ENCODE data around the gene FBXO15. TPM values are rescaled to one million over a fixed set of nuclear protein-coding genes. Genes with fewer than 3 reads are reported as not detected.
A peak's percentile ranks its signal among the peaks of the same experiment; 100 is the strongest.

Gene FBXO15
- total RNA-seq, 1 donor from 2014 or later: not detected

DNA sequence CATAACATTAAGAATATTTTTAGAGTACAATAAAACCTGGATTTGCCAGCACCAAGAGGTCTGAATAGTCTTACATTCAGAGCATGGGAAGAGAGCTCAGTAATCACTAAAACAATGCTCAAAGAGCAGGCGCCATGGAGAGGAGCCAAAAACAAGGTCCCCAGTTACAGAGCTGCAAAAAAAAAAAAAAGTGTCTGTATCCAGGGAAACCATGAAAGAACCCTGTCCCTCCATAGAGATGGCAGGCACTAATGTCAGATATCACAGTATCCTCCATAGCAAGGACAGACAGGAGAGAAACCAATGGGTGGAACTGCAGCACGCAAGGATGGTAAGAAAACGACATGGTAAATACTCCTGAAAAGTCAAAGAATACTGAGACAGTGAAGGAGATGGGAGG lies 19.5 kb downstream of the FBXO15 start:
- no peak for TF ChIP-seq CTCF (IDR thresholded peaks at IDR 0.05; ENCODE audit: borderline replicate concordance)
- Histone ChIP-seq H3K27ac (replicated peaks) (no peak overlapping the region), H3K4me1 (peaks cover 8% of the 10 kb centered on the region), H3K9me3 (replicated peaks) (no peaks in the 10 kb centered on the region), H3K27me3 (ENCODE audit: low read depth) (no peaks in the 10 kb centered on the region), H3K36me3 (no peaks in the 10 kb centered on the region), H3K4me3 (no peak overlapping the region)
- DNase-seq: no peak
- intact Hi-C loops (cut with micrococcal nuclease): no loop called here

GRCh38 chr18:74126684-74127655 lies 20.7 kb downstream of the FBXO15 start:
- intact Hi-C loops (cut with micrococcal nuclease): no loop called here
- no peaks in the 10 kb centered on the region for H3K36me3 ChIP-seq
- H3K4me1 ChIP-seq: peaks cover 6% of the 10 kb centered on the region
- no peak overlapping the region for H3K4me3 ChIP-seq
- DNase-seq: no peak
- no peak overlapping the region for H3K27ac ChIP-seq (replicated peaks)
- no peaks in the 10 kb centered on the region for H3K9me3 ChIP-seq (replicated peaks)
- TF ChIP-seq CTCF (IDR thresholded peaks at IDR 0.05; ENCODE audit: borderline replicate concordance): no peak
- no peaks in the 10 kb centered on the region for H3K27me3 ChIP-seq (ENCODE audit: low read depth)

DNA sequence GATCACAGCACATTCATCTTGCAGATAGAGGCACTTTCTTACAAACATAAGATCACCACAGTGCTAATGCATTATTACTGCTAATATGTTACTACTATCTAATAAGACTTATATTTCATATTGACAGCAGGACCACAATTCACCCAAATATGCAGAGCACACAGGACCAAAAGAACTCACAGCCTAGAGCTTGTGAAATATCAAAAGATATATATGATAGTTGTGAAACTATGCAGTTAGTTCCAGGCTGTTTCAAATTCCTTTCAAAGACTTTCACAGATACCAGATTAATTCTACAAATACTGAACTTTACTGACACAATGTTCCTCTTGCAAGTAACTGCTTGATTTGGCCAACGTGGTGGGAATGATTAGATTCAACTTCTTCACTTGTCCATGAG lies 23.0 kb downstream of the FBXO15 start:
- intact Hi-C loops (cut with micrococcal nuclease): no loop called here
- no peak for DNase-seq
- peaks cover 3% of the 10 kb centered on the region for H3K4me1 ChIP-seq

GRCh38 chr18:74123200-74123599 lies 24.4 kb downstream of the FBXO15 start:
- Histone ChIP-seq H3K4me1 (peaks cover 3% of the 10 kb centered on the region), H3K4me3 (no peak overlapping the region), H3K9me3 (replicated peaks) (no peaks in the 10 kb centered on the region), H3K27me3 (ENCODE audit: low read depth) (peaks cover 9% of the 10 kb centered on the region), H3K36me3 (no peaks in the 10 kb centered on the region), H3K27ac (replicated peaks) (no peak overlapping the region)
- DNase-seq: no peak
- intact Hi-C loops (cut with micrococcal nuclease): no loop called here
- no peak for TF ChIP-seq CTCF (IDR thresholded peaks at IDR 0.05; ENCODE audit: borderline replicate concordance)

More for the DNA sequence above, 23.0 kb downstream of the FBXO15 start:
- no peak overlapping the region for H3K27ac ChIP-seq (replicated peaks)
- peaks cover 5% of the 10 kb centered on the region for H3K27me3 ChIP-seq (ENCODE audit: low read depth)
- no peaks in the 10 kb centered on the region for H3K36me3 ChIP-seq
- no peak for TF ChIP-seq CTCF (IDR thresholded peaks at IDR 0.05; ENCODE audit: borderline replicate concordance)
- no peak overlapping the region for H3K4me3 ChIP-seq
- no peaks in the 10 kb centered on the region for H3K9me3 ChIP-seq (replicated peaks)

GRCh38 chr18:74116633-74117554 lies 30.7 kb downstream of the FBXO15 start:
- peaks cover 14% of the 10 kb centered on the region for H3K9me3 ChIP-seq (replicated peaks)
- no peaks in the 10 kb centered on the region for H3K36me3 ChIP-seq
- intact Hi-C loops (cut with micrococcal nuclease): no loop called here
- H3K27me3 ChIP-seq (ENCODE audit: low read depth): peaks cover 9% of the 10 kb centered on the region
- TF ChIP-seq CTCF (IDR thresholded peaks at IDR 0.05; ENCODE audit: borderline replicate concordance): peak; percentile 67
- H3K4me1 ChIP-seq: no peaks in the 10 kb centered on the region
- no peak overlapping the region for H3K27ac ChIP-seq (replicated peaks)
- DNase-seq: no peak
- no peak overlapping the region for H3K4me3 ChIP-seq
